T-helper 2 cell (primary cell): ENCODE results near the gene USP5.
"Not testable (repeated sequence)": the region's sequence is repeated elsewhere in the genome, so short reads cannot be mapped to it uniquely, and the experiment has no call there.

Experiments used
- DNase-seq, 5 experiments: peaks; one replicate each; pipeline versions ENCODE4 v3.0.0 to v3.0.0-alpha.2; 2012 to 2022

USP5 gene

GRCh38 chr12:6843118-6843902 is 8.6 kb upstream of the USP5 start:
- DNase-seq: no peak

GRCh38 chr12:6845395-6845794 is 6.6 kb upstream of the USP5 start:
- no peak for DNase-seq

DNA sequence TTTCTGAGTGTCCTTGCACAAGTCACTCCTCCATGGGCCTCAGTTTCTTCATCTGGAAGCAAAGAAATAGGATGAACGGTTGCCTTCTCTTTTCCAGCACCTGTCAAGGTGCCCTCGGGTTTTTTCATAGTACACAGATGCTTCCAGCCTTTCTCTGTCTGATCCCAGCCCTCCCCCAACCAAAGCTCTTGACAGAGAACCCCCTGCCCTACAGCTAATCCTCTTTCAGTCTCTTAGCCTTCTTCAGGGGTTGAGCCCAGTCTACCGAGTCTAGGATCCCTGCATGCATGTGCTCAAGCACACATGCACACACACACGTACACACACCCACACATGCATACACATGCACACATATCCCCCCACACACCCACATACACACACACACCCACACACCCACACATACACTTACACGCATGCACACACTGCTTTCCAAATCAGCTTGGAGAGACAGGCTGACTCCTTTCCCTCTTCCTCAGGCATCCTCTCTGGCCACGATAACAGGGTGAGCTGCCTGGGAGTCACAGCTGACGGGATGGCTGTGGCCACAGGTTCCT is 5.6 kb upstream of the USP5 start:
- no peak for DNase-seq

GRCh38 chr12:6847676-6848075 is 4.3 kb upstream of the USP5 start:
- DNase-seq: no peak

- DNase-seq: no peak
These were observed 2.5 kb upstream of the USP5 start for GRCh38 chr12:6849427-6849826.

DNA sequence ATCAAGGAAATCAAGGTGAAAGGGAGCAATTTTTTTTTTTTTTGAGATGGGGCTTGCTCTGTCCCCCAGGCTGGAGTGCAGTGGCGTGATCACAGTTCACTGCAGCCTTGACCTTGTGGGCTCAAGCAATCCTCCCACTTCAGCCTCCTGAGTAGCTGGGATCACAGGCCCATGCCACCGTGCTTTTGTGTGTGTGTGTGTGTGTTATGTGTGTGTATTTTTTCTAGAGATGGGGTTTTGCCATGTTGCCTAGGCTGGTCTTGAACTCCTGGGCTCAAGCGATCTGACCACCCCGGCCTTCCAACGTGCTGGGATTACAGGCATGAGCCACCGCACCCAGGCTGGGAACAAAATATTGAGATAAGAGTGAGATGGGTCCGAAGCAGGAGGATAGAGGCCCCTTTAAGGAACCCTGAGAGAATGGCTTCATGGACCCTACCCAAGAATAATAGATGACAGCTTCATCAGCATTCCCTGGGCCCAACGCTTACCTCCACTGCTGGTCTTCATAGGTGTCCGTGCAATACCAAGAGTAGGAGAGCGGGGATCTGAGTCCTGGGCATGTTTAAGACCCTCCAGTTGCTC is 1.9 kb upstream of the USP5 start:
- DNase-seq: no peak

GRCh38 chr12:6850796-6851152 is 1.2 kb upstream of the USP5 start:
- DNase-seq: no peak

GRCh38 chr12:6851153-6851920 is 613 bp upstream of the USP5 start, which contains the start of gene CDCA3:
CDCA3 (minus strand) TSS chr12:6851286; CDS start chr12:6850952, 334 bp downstream.
- DNase-seq: peak; percentile 74 to 100 (median 89)

- DNase-seq: peak in 4 of 5 experiments; percentile 13 to 91 (median 66)
These were observed 853 bp downstream of the USP5 start for GRCh38 chr12:6852651-6853354.

DNA sequence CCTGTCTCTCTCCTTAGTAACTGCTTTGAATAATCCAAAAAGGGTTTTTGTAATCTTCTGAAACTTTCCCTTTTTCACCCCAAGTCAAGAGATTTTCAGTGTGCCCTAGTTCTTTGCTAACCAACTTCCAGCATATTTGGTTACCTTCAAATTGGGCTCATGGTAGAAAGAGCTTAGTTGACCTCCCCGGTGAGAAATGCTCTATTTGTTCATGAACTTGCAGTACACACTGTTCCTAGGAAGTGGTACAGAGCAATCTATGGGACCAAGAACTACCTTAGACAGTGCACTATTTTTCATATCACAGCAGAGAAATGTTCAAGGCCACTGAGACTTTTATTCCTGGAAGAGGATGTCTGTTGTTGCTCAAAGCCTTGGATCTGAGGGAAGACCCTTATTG is 1.7 kb downstream of the USP5 start:
- DNase-seq: no peak

- DNase-seq: no peak
These were observed 2.1 kb downstream of the USP5 start for GRCh38 chr12:6854036-6854435.

DNA sequence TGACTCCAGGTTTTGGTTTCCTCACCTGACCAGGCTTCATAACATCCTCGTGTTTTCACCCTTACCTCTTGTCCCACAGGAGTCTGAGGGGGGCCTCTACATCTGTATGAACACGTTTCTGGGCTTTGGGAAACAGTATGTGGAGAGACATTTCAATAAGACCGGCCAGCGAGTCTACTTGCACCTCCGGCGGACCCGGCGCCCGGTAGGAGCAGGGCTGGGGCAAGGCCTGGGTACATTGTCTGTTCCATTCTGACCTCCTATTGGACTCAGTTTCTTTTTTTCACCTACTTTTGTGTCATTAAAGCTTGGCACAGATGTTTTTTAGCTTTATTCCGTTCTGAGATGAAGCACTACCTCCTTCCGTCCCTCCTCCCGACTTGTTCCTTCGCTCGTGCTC is 3.4 kb downstream of the USP5 start:
- no peak for DNase-seq

- no peak for DNase-seq
These were observed 6.8 kb downstream of the USP5 start for GRCh38 chr12:6858799-6859198.

DNA sequence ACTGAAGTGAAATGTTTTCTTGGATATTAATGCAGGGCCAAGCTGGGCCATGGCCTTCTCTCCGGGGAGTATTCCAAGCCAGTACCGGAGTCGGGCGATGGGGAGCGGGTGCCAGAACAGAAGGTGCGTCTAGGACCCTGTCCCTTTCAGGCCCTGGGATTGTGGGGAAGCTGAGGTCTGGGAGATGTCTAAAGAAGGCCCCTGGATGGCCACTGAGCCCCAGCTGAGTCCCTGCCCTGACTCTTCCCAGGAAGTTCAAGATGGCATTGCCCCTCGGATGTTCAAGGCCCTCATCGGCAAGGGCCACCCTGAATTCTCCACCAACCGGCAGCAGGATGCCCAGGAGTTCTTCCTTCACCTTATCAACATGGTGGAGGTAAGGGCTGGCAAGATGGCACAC is 8.2 kb downstream of the USP5 start:
- DNase-seq: no peak

- DNase-seq: no peak
These were observed 9.0 kb downstream of the USP5 start for GRCh38 chr12:6860942-6861341.

- no peak for DNase-seq
These were observed 9.4 kb downstream of the USP5 start for GRCh38 chr12:6861391-6861790.

- no peak for DNase-seq
These were observed 11.1 kb downstream of the USP5 start for GRCh38 chr12:6863033-6863432.

DNA sequence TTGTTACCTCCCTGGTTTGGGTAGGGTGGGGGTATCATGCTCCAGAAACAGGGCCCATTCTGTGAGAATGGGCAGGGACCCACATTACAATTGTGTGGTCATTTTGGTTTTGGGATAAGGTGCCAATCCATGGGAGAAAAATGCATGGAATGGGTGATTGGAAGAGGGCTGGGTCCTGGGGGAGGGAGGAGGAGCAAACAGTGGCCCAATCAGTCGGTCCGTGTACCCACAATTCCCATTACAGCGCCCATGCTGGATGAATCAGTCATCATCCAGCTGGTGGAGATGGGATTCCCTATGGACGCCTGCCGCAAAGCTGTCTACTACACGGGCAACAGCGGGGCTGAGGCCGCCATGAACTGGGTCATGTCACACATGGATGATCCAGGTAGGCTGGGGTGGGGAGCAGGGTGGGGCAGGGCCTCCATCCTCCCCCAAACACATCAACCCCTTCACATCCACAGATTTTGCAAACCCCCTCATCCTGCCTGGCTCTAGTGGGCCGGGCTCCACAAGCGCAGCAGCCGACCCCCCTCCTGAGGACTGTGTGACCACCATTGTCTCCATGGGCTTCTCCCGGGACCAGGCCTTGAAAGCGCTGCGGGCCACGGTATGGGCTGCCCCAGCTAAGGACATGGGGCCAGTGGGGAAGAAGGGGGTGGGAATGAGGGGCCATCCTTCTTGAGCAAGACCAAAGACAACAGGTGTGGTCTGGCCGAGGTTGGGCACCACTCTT is 11.8 kb downstream of the USP5 start:
- DNase-seq: no peak

DNA sequence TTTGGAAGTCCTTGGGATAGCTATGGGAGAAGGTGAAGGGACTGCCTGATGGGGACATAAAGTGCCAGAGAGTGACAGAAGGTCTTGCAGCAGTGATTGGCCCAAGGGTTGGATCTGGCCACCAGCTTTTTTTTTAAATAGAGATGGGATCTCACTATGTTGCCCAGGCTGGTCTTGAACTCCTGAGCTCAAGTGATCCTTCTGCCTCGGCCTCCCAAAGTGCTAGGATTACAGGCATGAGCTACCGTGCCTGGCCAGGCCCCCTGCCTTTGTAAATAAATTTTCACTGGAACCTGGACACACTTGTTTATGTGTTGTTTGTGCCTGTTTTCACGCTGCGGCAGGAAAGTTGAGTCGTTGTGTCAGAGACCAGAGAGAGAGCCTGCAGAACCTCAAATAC is 13.4 kb downstream of the USP5 start:
- not testable (repeated sequence) for DNase-seq

DNA sequence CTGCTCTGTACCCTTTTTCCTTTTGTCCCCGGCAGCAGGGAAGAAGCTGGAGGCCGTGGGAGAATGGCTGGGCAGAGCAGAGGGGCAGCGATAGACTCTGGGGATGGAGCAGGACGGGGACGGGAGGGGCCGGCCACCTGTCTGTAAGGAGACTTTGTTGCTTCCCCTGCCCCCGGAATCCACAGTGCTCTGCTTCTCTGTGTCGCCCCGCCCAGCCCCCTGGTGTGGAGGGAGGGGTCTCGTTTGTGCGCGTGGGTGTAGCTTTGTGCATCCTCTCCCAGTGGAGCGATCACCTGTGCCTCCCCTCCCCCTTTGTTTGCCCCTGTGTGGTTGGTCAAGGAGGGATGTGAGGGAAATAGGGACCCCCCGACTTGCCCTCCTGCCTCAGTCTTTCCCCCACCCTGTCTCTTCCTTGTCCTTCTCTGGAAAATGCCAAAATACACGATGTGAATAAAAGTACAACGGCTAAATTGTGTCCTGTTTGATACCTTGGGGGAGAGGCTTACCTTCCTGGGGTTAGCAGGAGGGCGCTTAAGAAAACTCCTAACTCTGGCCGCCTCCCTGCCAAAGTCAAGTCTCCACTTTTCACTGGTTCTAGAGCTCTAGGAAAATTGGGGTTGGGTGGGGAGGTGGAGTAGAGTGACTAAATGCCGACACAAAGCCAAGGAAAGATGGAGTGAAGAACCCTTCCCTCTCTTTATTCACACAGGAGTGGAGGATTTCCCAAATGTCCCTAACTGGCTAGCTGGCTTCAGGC is 14.4 kb downstream of the USP5 start:
- no peak for DNase-seq

GRCh38 chr12:6866920-6867412 is 15.0 kb downstream of the USP5 start:
- no peak for DNase-seq
